PC-9 (cell line): Measurements from ENCODE around the gene GPR12. TPM values are rescaled to one million over a fixed set of nuclear protein-coding genes. Genes with fewer than 3 reads are reported as not detected.

ENCODE experiments used
- BruUV-seq: library from RNA; stranded (reverse); fragments of 400-500 nt; replicated peaks from 2 replicates; lab custom pipeline; 2021; lab: Mats Ljungman, UMichigan
- CTCF ChIA-PET: fragments of 300-600 bp; sonication (Branson Sonifier 250); formaldehyde crosslinking; loops from one replicate; lab custom pipeline; 2022; ENCODE audit warnings: antibody characterized with exemption; lab: Charles Lee
- POLR2A ChIA-PET: fragments of 300-600 bp; sonication (Branson Sonifier 250); formaldehyde crosslinking; loops from one replicate; lab custom pipeline; 2022; ENCODE audit warnings: antibody characterized with exemption; ENCODE audit not compliant: unreplicated experiment; lab: Charles Lee
- DNase-seq, 2 experiments: peaks; one replicate each; pipeline versions ENCODE4 v3.0.0 to v3.0.0-alpha.2; 2015 to 2022; ENCODE audit warnings: mixed read lengths in 1 of 2
- H2AFZ ChIP-seq: fragments of 200-600 bp; sonication (generic); 2 replicates; pipeline ENCODE4 v1.8.1; 2017; ENCODE audit warnings: antibody characterized with exemption
- H3F3A ChIP-seq: fragments of 200-600 bp; sonication (generic); 2 replicates; pipeline ENCODE4 v1.8.1; 2017; ENCODE audit warnings: antibody characterized with exemption, mild to moderate bottlenecking, low read depth; ENCODE audit not compliant: insufficient read depth
- H3K27ac ChIP-seq: fragments of 200-600 bp; sonication (generic); 2 replicates; pipeline ENCODE4 v1.6.1; 2016; ENCODE audit warnings: mixed run types
- H3K27me3 ChIP-seq: fragments of 200-600 bp; sonication (generic); 2 replicates; pipeline ENCODE4 v1.6.1; 2016; ENCODE audit warnings: low read depth, mixed run types; ENCODE audit not compliant: insufficient read depth
- H3K36me3 ChIP-seq: fragments of 200-600 bp; sonication (generic); 2 replicates; pipeline ENCODE4 v1.6.1; 2016; ENCODE audit warnings: low read depth, mixed run types
- H3K4me1 ChIP-seq: fragments of 200-600 bp; sonication (generic); replicated peaks from 2 replicates; pipeline ENCODE4 v1.6.1; 2016; ENCODE audit warnings: mixed run types; ENCODE audit not compliant: insufficient read depth
- H3K4me2 ChIP-seq: fragments of 200-600 bp; sonication (generic); 2 replicates; pipeline ENCODE4 v1.6.1; 2017; ENCODE audit warnings: mixed run types
- H3K4me3 ChIP-seq: fragments of 200-600 bp; sonication (generic); 2 replicates; pipeline ENCODE4 v1.6.1; 2016; ENCODE audit warnings: mixed run types
- H3K79me2 ChIP-seq: fragments of 200-600 bp; sonication (generic); 2 replicates; pipeline ENCODE4 v1.6.1; 2017; ENCODE audit warnings: low read depth, mixed run types
- H3K9me2 ChIP-seq: fragments of 200-600 bp; sonication (generic); 2 replicates; pipeline ENCODE4 v1.8.1; 2017; ENCODE audit warnings: mild to moderate bottlenecking; ENCODE audit not compliant: insufficient read depth
- H3K9me3 ChIP-seq: fragments of 200-600 bp; sonication (generic); 2 replicates; pipeline ENCODE4 v1.8.1; 2016; ENCODE audit warnings: low read depth; ENCODE audit not compliant: insufficient read depth
- H4K20me1 ChIP-seq: fragments of 200-600 bp; sonication (generic); 2 replicates; pipeline ENCODE4 v1.8.1; 2017; ENCODE audit not compliant: insufficient read depth
- CTCF ChIP-seq: fragments of 200-600 bp; sonication (generic); conservative IDR thresholded peaks from 2 replicates; pipeline ENCODE4 v1.6.1; 2017; ENCODE audit warnings: mixed run types, antibody characterized with exemption, mild to moderate bottlenecking, moderate library complexity
- EZH2 ChIP-seq: fragments of 200-600 bp; sonication (generic); IDR thresholded peaks from 2 replicates; pipeline ENCODE4 v1.8.0; 2017; ENCODE audit warnings: antibody characterized with exemption, low read depth
- intact Hi-C: fragments of 100-400 bp; cut with micrococcal nuclease; formaldehyde crosslinking; loops from one replicate; pipeline ENCODE4 v1.10.0; 2022; ENCODE audit not compliant: unreplicated experiment
- total RNA-seq: library from RNA; stranded (reverse); gene quantifications from 2 replicates; pipeline ENCODE4 v1.2.3, GENCODE V29; 2021

The GPR12 gene
- total RNA-seq, 1 experiment from 2014 or later: not detected

GRCh38 chr13:26721251-26722121 is 39.1 kb downstream of the GPR12 start:
- CTCF ChIA-PET: no interaction called here
- no TSS peak for BruUV-seq

GRCh38 chr13:26719356-26719945 is 41.1 kb downstream of the GPR12 start:
- TF ChIP-seq CTCF (no peak), EZH2 (no peak)
- ChIA-PET POLR2A (no interaction called here), CTCF (no interaction called here)
- no peak overlapping the region for H2AFZ ChIP-seq
- H3K9me2 ChIP-seq: no peaks in the 10 kb centered on the region
- H3K27ac ChIP-seq: no peak overlapping the region
- intact Hi-C loops: no loop called here
- BruUV-seq: no TSS peak
- H3K9me3 ChIP-seq: no peaks in the 10 kb centered on the region
- H3K4me3 ChIP-seq: no peak overlapping the region
- peaks cover 36% of the 10 kb centered on the region for H3K27me3 ChIP-seq
- no peaks in the 10 kb centered on the region for H3K4me1 ChIP-seq
- H3K4me2 ChIP-seq: no peak overlapping the region
- no peaks in the 10 kb centered on the region for H4K20me1 ChIP-seq
- no peaks in the 10 kb centered on the region for H3F3A ChIP-seq
- H3K36me3 ChIP-seq: no peaks in the 10 kb centered on the region
- H3K79me2 ChIP-seq: no peaks in the 10 kb centered on the region
- DNase-seq: no peak

More at GRCh38 chr13:26721251-26722121, 39.1 kb downstream of the GPR12 start:
- no peak overlapping the region for H2AFZ ChIP-seq
- no peaks in the 10 kb centered on the region for H3K79me2 ChIP-seq
- peaks cover 47% of the 10 kb centered on the region for H3K27me3 ChIP-seq
- H3K36me3 ChIP-seq: no peaks in the 10 kb centered on the region
- H3F3A ChIP-seq: no peaks in the 10 kb centered on the region
- no peak overlapping the region for H3K27ac ChIP-seq
- no peak overlapping the region for H3K4me2 ChIP-seq
- DNase-seq: no peak
- H4K20me1 ChIP-seq: no peaks in the 10 kb centered on the region
- no peak overlapping the region for H3K4me3 ChIP-seq
- no peaks in the 10 kb centered on the region for H3K4me1 ChIP-seq
- no peaks in the 10 kb centered on the region for H3K9me3 ChIP-seq
- no peaks in the 10 kb centered on the region for H3K9me2 ChIP-seq
- TF ChIP-seq CTCF (no peak), EZH2 (no peak)
- intact Hi-C loops: no loop called here
- POLR2A ChIA-PET: no interaction called here

- Histone ChIP-seq H3K4me3 (no peak overlapping the region), H3K36me3 (no peaks in the 10 kb centered on the region), H3K9me3 (no peaks in the 10 kb centered on the region), H3K27ac (no peak overlapping the region), H3K9me2 (no peaks in the 10 kb centered on the region), H3F3A (no peaks in the 10 kb centered on the region), H2AFZ (no peak overlapping the region), H4K20me1 (no peaks in the 10 kb centered on the region), H3K79me2 (no peaks in the 10 kb centered on the region), H3K4me2 (no peak overlapping the region), H3K4me1 (no peaks in the 10 kb centered on the region), H3K27me3 (peaks cover 36% of the 10 kb centered on the region)
- intact Hi-C loops: no loop called here
- CTCF ChIA-PET: no interaction called here
- BruUV-seq: no TSS peak
- TF ChIP-seq CTCF (no peak), EZH2 (no peak)
- DNase-seq: no peak
- POLR2A ChIA-PET: no interaction called here
Measured at GRCh38 chr13:26718872-26719271, 41.7 kb downstream of the GPR12 start.
